Central memory CD8-positive, alpha-beta T cell (primary cell): ENCODE results near the gene GPER1.
"Not testable (repeated sequence)": the region's sequence is repeated elsewhere in the genome, so short reads cannot be mapped to it uniquely, and the experiment has no call there.

Experiments used
- ATAC-seq: fragments of 150-1000 bp; cut with Tn5 transposase; replicated peaks from 2 replicates; pipeline ENCODE4 v1.10.0; 2022; ENCODE audit warnings: mild to moderate bottlenecking, moderate FRiP score, moderate number of reproducible peaks; ENCODE audit not compliant: poor library complexity, severe bottlenecking; ENCODE audit errors: extremely low read depth
- DNase-seq, 2 donors: peaks; one replicate each; pipeline ENCODE4 v3.0.0; 2021; ENCODE audit warnings: low spot score in 2 of 2
- H3K27ac Mint-ChIP-seq: one replicate; pipeline ENCODE4 v1.8.0; 2022; ENCODE audit warnings: low read depth, mild to moderate bottlenecking, moderate library complexity, mixed read lengths
- H3K27me3 Mint-ChIP-seq: one replicate; pipeline ENCODE4 v1.8.0; 2022; ENCODE audit warnings: mixed read lengths
- H3K36me3 Mint-ChIP-seq: one replicate; pipeline ENCODE4 v1.8.0; 2022; ENCODE audit warnings: mild to moderate bottlenecking, moderate library complexity, mixed read lengths; ENCODE audit not compliant: insufficient read depth
- H3K4me1 Mint-ChIP-seq: one replicate; pipeline ENCODE4 v1.8.0; 2022; ENCODE audit warnings: mixed read lengths
- H3K4me3 Mint-ChIP-seq: one replicate; pipeline ENCODE4 v1.8.0; 2022; ENCODE audit warnings: mild to moderate bottlenecking, moderate library complexity, mixed read lengths
- H3K9me3 Mint-ChIP-seq: one replicate; pipeline ENCODE4 v1.8.0; 2022; ENCODE audit warnings: mixed read lengths

Gene GPER1

GRCh38 chr7:1108264-1108920 is 20.5 kb downstream of the GPER1 start:
- DNase-seq (no peak), ATAC-seq (no peak)
- Mint-ChIP-seq H3K9me3 (no peaks in the 10 kb centered on the region), H3K36me3 (no peaks in the 10 kb centered on the region), H3K27me3 (no peaks in the 10 kb centered on the region), H3K27ac (no peak overlapping the region), H3K4me1 (peaks cover 3% of the 10 kb centered on the region), H3K4me3 (no peak overlapping the region)

GRCh38 chr7:1109581-1110310 is 21.8 kb downstream of the GPER1 start:
- no peaks in the 10 kb centered on the region for H3K4me1 Mint-ChIP-seq
- no peak overlapping the region for H3K4me3 Mint-ChIP-seq
- no peaks in the 10 kb centered on the region for H3K36me3 Mint-ChIP-seq
- DNase-seq: no peak
- H3K27ac Mint-ChIP-seq: no peak overlapping the region
- no peaks in the 10 kb centered on the region for H3K9me3 Mint-ChIP-seq
- no peaks in the 10 kb centered on the region for H3K27me3 Mint-ChIP-seq
- no peak for ATAC-seq

GRCh38 chr7:1110358-1110757 is 22.4 kb downstream of the GPER1 start:
- Mint-ChIP-seq H3K4me1 (no peaks in the 10 kb centered on the region), H3K27ac (no peak overlapping the region), H3K27me3 (no peaks in the 10 kb centered on the region), H3K9me3 (no peaks in the 10 kb centered on the region), H3K36me3 (no peaks in the 10 kb centered on the region), H3K4me3 (no peak overlapping the region)
- no peak for ATAC-seq
- DNase-seq: no peak

GRCh38 chr7:1111156-1111555 is 23.2 kb downstream of the GPER1 start:
- DNase-seq: no peak
- H3K27me3 Mint-ChIP-seq: no peaks in the 10 kb centered on the region
- H3K36me3 Mint-ChIP-seq: no peaks in the 10 kb centered on the region
- H3K4me1 Mint-ChIP-seq: no peaks in the 10 kb centered on the region
- no peak for ATAC-seq
- H3K9me3 Mint-ChIP-seq: no peaks in the 10 kb centered on the region
- no peak overlapping the region for H3K27ac Mint-ChIP-seq
- no peak overlapping the region for H3K4me3 Mint-ChIP-seq

- H3K27me3 Mint-ChIP-seq: no peaks in the 10 kb centered on the region
- no peak overlapping the region for H3K27ac Mint-ChIP-seq
- ATAC-seq (no peak), DNase-seq (no peak)
- H3K4me1 Mint-ChIP-seq: no peaks in the 10 kb centered on the region
- H3K4me3 Mint-ChIP-seq: no peak overlapping the region
- H3K36me3 Mint-ChIP-seq: no peaks in the 10 kb centered on the region
- H3K9me3 Mint-ChIP-seq: no peaks in the 10 kb centered on the region
Observed at GRCh38 chr7:1112109-1112508, 24.2 kb downstream of the GPER1 start.

GRCh38 chr7:1112625-1113547 is 25.0 kb downstream of the GPER1 start:
- no peak overlapping the region for H3K4me3 Mint-ChIP-seq
- ATAC-seq: no peak
- no peak for DNase-seq
- no peaks in the 10 kb centered on the region for H3K4me1 Mint-ChIP-seq
- no peaks in the 10 kb centered on the region for H3K27me3 Mint-ChIP-seq
- no peaks in the 10 kb centered on the region for H3K9me3 Mint-ChIP-seq
- no peak overlapping the region for H3K27ac Mint-ChIP-seq
- no peaks in the 10 kb centered on the region for H3K36me3 Mint-ChIP-seq

GRCh38 chr7:1113548-1113885 is 25.6 kb downstream of the GPER1 start:
- no peaks in the 10 kb centered on the region for H3K9me3 Mint-ChIP-seq
- DNase-seq (no peak), ATAC-seq (no peak)
- H3K27me3 Mint-ChIP-seq: no peaks in the 10 kb centered on the region
- no peak overlapping the region for H3K27ac Mint-ChIP-seq
- no peaks in the 10 kb centered on the region for H3K36me3 Mint-ChIP-seq
- no peaks in the 10 kb centered on the region for H3K4me1 Mint-ChIP-seq
- H3K4me3 Mint-ChIP-seq: no peak overlapping the region

GRCh38 chr7:1114088-1114487 is 26.2 kb downstream of the GPER1 start:
- DNase-seq (no peak), ATAC-seq (no peak)
- Mint-ChIP-seq H3K36me3 (no peaks in the 10 kb centered on the region), H3K27ac (no peak overlapping the region), H3K4me3 (no peak overlapping the region), H3K9me3 (no peaks in the 10 kb centered on the region), H3K27me3 (no peaks in the 10 kb centered on the region), H3K4me1 (no peaks in the 10 kb centered on the region)

GRCh38 chr7:1114505-1114904 is 26.6 kb downstream of the GPER1 start:
- DNase-seq (no peak), ATAC-seq (no peak)
- Mint-ChIP-seq H3K27me3 (no peaks in the 10 kb centered on the region), H3K4me3 (no peak overlapping the region), H3K9me3 (no peaks in the 10 kb centered on the region), H3K27ac (no peak overlapping the region), H3K4me1 (no peaks in the 10 kb centered on the region), H3K36me3 (no peaks in the 10 kb centered on the region)

- not testable (repeated sequence) for H3K4me3 Mint-ChIP-seq, H3K27ac Mint-ChIP-seq, H3K4me1 Mint-ChIP-seq, ATAC-seq, H3K27me3 Mint-ChIP-seq, DNase-seq, H3K9me3 Mint-ChIP-seq, H3K36me3 Mint-ChIP-seq
Observed at GRCh38 chr7:1115171-1116045, 27.5 kb downstream of the GPER1 start.

GRCh38 chr7:1116383-1117008 is 28.6 kb downstream of the GPER1 start:
- H3K36me3 Mint-ChIP-seq, H3K4me1 Mint-ChIP-seq, H3K27ac Mint-ChIP-seq, ATAC-seq, H3K27me3 Mint-ChIP-seq, H3K9me3 Mint-ChIP-seq, H3K4me3 Mint-ChIP-seq, DNase-seq: not testable (repeated sequence)
